C1 segment of cervical spinal cord (tissue), 14 donors: ENCODE results near the gene PGA5.

ENCODE experiments used
- DNase-seq, 14 donors: peaks; one replicate each; lab custom pipeline; 2025; lab: John Stamatoyannopoulos, UW

Gene PGA5

DNA sequence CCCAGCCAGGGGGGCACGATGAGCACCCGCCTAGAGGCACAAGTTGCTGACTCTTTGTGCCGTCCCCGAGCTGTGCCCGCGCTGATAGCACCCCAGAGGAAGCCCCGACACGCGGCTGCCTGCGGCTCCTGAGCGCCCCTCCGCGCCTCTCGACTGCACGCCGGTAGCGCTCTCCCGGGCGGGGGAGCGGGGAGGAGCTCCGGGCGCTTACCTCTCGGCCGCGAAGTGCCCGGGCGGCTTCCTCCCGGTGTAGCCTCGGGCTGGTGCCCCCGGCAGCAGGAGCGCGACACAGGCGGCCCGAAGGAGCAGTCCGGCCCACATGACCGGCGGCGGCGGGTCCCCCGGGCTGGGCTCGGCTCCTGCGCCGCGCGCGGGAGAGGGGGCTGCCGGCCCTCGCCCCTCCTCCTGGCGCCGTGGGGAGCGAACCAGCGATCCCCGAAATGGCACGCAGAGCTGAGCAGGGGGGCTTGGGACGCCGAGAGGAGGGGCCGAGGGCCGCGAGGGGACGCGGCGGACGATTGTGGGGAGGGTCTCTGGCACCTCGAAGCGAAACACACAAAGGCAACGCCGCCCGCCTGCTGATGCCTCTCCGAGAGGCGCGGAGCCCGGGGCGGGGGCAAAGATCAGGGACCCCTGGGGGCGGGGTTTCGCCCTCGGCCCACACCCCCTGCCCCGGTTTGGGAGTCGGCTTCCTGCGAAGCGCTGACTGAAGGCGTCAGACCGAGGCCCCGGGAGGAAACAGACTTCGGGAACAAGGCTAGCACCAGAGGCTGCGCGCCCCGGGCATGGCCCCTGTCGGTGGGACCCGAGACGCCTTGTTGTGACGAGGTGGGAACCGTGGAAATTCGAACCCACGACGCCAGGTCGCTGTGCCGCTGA lies 54.0 kb downstream of the PGA5 start, which contains the start of gene VWCE:
Gene VWCE, minus strand, starts transcription at position 600 of the 879 bp plus-strand sequence. Its CDS starts 279 bp downstream, at position 321.
- DNase-seq = peak in 5 of 14 donors; percentile 11 to 57 (median 37)

- no peak for DNase-seq
Observed at GRCh38 chr11:61295596-61295926, 54.6 kb downstream of the PGA5 start.

GRCh38 chr11:61297341-61297740 lies 56.4 kb downstream of the PGA5 start:
- DNase-seq = no peak

DNA sequence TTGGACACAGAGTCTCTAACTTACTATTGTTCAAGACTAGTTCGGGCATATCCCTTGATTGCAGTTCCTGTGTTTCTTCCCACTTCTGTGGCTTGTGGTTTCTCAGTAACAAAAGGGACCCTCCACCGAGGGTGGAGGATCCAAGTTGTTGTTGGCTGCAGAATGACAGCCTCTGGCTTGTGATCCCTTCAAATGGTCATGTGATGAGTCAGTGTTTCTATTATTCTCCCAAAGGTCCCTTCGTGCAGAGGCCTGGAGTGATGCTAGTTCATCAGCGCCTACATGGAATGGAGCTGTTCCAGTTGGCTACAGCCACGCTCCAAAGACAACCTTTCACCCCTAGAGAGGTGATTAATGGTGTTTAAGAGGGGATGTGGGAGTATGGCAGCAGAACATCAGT lies 56.8 kb downstream of the PGA5 start:
- peak in 8 of 14 donors; percentile 6 to 30 (median 14) for DNase-seq

DNA sequence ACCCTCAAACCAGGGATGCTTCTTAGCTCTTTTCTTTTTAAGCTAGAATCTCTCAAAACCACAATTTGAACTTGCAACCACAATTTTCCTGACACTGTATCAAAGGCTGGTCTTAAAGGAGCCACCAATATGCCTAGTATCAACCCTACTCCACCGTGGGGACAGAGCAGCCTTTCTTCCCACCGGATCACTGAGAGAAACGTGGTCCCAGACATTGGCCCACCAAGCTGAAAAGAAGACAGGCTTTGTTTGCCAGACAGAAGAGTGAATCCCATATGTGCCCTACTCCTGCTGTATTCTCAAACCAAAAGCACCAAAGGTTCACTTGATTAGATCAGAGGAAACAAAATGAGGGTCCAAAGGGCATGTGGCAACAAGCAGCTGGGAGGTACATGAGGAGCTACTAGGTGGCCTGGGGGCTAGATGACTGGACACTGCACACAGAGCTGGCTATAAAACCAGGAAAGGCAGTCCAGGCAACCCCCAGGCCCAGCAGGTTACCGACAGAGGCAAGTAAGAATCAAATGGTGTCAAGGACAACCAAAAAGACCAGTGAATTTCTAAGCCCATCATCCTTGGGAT lies 57.8 kb downstream of the PGA5 start:
- DNase-seq = no peak
